HG02678 (cell line): ENCODE data around the gene SLC13A5.
A peak's percentile ranks its signal among the peaks of the same experiment; 100 is the strongest.

Experiments used
- ATAC-seq: cut with Tn5 transposase; IDR thresholded peaks from one replicate; pipeline ENCODE4 v1.9.1; 2021; ENCODE audit warnings: mild to moderate bottlenecking, moderate library complexity; ENCODE audit not compliant: unreplicated experiment

Gene SLC13A5

GRCh38 chr17:6639586-6640535, 73.3 kb downstream of the SLC13A5 start:
- ATAC-seq = peak; percentile 4

GRCh38 chr17:6639014-6639585, 74.1 kb downstream of the SLC13A5 start:
- ATAC-seq = no peak

- ATAC-seq = no peak
Measured at GRCh38 chr17:6638046-6638908, 74.9 kb downstream of the SLC13A5 start.

GRCh38 chr17:6637458-6637840, 75.7 kb downstream of the SLC13A5 start:
- no peak for ATAC-seq

GRCh38 chr17:6636616-6637457, 76.3 kb downstream of the SLC13A5 start:
- no peak for ATAC-seq

GRCh38 chr17:6636105-6636504, 77.1 kb downstream of the SLC13A5 start:
- no peak for ATAC-seq
